CD4-positive, alpha-beta memory T cell (primary cell): Measurements from ENCODE around the gene MEGF9. TPM values are rescaled to one million over a fixed set of nuclear protein-coding genes. Genes with fewer than 3 reads are reported as not detected.

ENCODE experiments used
- CTCF ChIA-PET: fragments of 350-600 bp; sonication (Branson Sonifier 250); formaldehyde crosslinking; loops from one replicate; lab custom pipeline; 2021; ENCODE audit warnings: inconsistent platforms; ENCODE audit not compliant: partially characterized antibody; lab: Charles Lee
- POLR2A ChIA-PET: fragments of 350-600 bp; sonication (Branson Sonifier 250); formaldehyde crosslinking; loops from one replicate; lab custom pipeline; 2021; ENCODE audit not compliant: partially characterized antibody; lab: Charles Lee
- DNase-seq, 5 donors: peaks; one replicate each; pipeline versions ENCODE4 v3.0.0 to v3.0.0-alpha.2; 2020 to 2022; ENCODE audit warnings: mixed read lengths in 1 of 5
- H3K27ac ChIP-seq: one replicate; pipeline ENCODE4 v1.7.0; 2013; ENCODE audit warnings: low read depth, low read length
- H3K27me3 ChIP-seq: 2 replicates; pipeline ENCODE4 v1.7.0; 2013; ENCODE audit warnings: mild to moderate bottlenecking, low read length, moderate library complexity; ENCODE audit not compliant: insufficient read depth
- H3K36me3 ChIP-seq: 2 replicates; pipeline ENCODE4 v1.7.0; 2013; ENCODE audit warnings: mild to moderate bottlenecking, low read length, moderate library complexity; ENCODE audit not compliant: insufficient read depth
- H3K4me1 ChIP-seq: 2 replicates; pipeline ENCODE4 v1.7.0; 2013; ENCODE audit warnings: mild to moderate bottlenecking, low read length, moderate library complexity; ENCODE audit not compliant: insufficient read depth
- H3K4me3 ChIP-seq, 2 donors: one replicate each; pipeline ENCODE4 v1.7.0; 2013; ENCODE audit warnings: low read length in 2 of 2, mild to moderate bottlenecking in 1 of 2
- H3K9me3 ChIP-seq, 2 donors: one replicate each; pipeline ENCODE4 v1.7.0; 2013; ENCODE audit warnings: low read length in 2 of 2, control low read depth in 1 of 2; ENCODE audit not compliant: control insufficient read depth in 1 of 2
- H3K27ac Mint-ChIP-seq, 7 donors: one replicate each; pipeline ENCODE4 v1.8.0; 2020 to 2021; ENCODE audit warnings: mixed read lengths in 7 of 7, mild to moderate bottlenecking in 6 of 7, inconsistent platforms in 3 of 7, moderate library complexity in 3 of 7
- H3K27me3 Mint-ChIP-seq, 2 donors: one replicate each; pipeline ENCODE4 v1.8.0; 2020 to 2021; ENCODE audit warnings: mixed read lengths in 2 of 2
- H3K36me3 Mint-ChIP-seq, 2 donors: one replicate each; pipeline ENCODE4 v1.8.0; 2020 to 2021; ENCODE audit warnings: mixed read lengths in 2 of 2, inconsistent platforms in 1 of 2, mild to moderate bottlenecking in 1 of 2
- H3K4me1 Mint-ChIP-seq, 4 donors: one replicate each; pipeline ENCODE4 v1.8.0; 2020 to 2021; ENCODE audit warnings: mixed read lengths in 4 of 4, mild to moderate bottlenecking in 1 of 4
- H3K4me3 Mint-ChIP-seq, 8 donors: one replicate each; pipeline ENCODE4 v1.8.0; 2020 to 2021; ENCODE audit warnings: mixed read lengths in 8 of 8, mild to moderate bottlenecking in 7 of 8, moderate library complexity in 6 of 8, inconsistent platforms in 3 of 8
- H3K9me3 Mint-ChIP-seq, 8 donors: one replicate each; pipeline ENCODE4 v1.8.0; 2020 to 2021; ENCODE audit warnings: mixed read lengths in 8 of 8, mild to moderate bottlenecking in 5 of 8, inconsistent platforms in 3 of 8, moderate library complexity in 1 of 8
- intact Hi-C: fragments of 100-400 bp; cut with micrococcal nuclease; formaldehyde crosslinking; loops from one replicate; pipeline ENCODE4 v1.15.1; 2023
- polyA plus RNA-seq, 2 donors: library from polyadenylated mRNA; unstranded; fragments of 300-500 nt; fragmentation: Illumina TruSeq; gene quantifications; one replicate each; pipeline ENCODE4 v1.2.3, GENCODE V29; 2021
- total RNA-seq, 2 experiments: library from RNA; stranded (reverse); gene quantifications; one replicate each; pipeline ENCODE4 v1.2.3, GENCODE V29; 2021

The MEGF9 gene
- total and polyA plus RNA-seq, 4 experiments from 2014 or later, result 5.9 to 14.9 (median 10.5) TPM

DNA sequence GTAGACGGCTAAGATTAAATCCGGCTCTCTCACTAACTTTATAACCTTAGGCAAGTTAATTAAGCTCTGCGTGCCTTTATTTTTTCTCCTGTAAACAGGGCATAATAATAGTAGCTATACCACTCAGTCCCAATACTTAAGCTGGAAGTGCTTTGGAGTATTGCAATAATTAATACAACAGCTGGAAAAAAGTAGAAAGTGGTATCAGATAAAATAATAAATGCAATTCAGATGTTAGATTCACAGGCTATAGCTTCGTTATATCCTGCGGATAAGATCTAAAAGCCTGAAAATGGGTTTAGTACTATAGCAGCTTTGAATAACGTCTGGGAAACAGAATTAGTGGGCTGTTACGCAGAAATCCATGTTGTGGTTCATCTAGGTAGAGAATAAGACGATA lies 51.8 kb downstream of the MEGF9 start:
- no peaks in the 10 kb centered on the region for H3K9me3 Mint-ChIP-seq
- Histone ChIP-seq H3K4me3 (no peak overlapping the region), H3K27me3 (no peaks in the 10 kb centered on the region), H3K36me3 (no peaks in the 10 kb centered on the region), H3K9me3 (no peaks in the 10 kb centered on the region), H3K4me1 (no peaks in the 10 kb centered on the region), H3K27ac (no peak overlapping the region)
- no peak overlapping the region for H3K27ac Mint-ChIP-seq
- ChIA-PET POLR2A (no interaction called here), CTCF (interaction anchor here (1.0 kb wide), 1 partner anchor 14 kb away, joined by 3 read pairs; no protein-coding TSS in a partner anchor)
- H3K4me3 Mint-ChIP-seq, result no peak overlapping the region
- peaks cover 3 to 4% of the 10 kb centered on the region in 2 donors for H3K36me3 Mint-ChIP-seq
- peaks cover 9 to 13% (median 11%) of the 10 kb centered on the region in 4 donors for H3K4me1 Mint-ChIP-seq
- intact Hi-C loops, result no loop called here
- H3K27me3 Mint-ChIP-seq, result no peaks in the 10 kb centered on the region
- DNase-seq, result no peak

GRCh38 chr9:120659676-120660075 lies 54.6 kb downstream of the MEGF9 start:
- Histone ChIP-seq H3K36me3 (no peaks in the 10 kb centered on the region), H3K27me3 (no peaks in the 10 kb centered on the region), H3K4me3 (no peak overlapping the region), H3K27ac (no peak overlapping the region), H3K4me1 (no peaks in the 10 kb centered on the region), H3K9me3 (no peaks in the 10 kb centered on the region)
- H3K36me3 Mint-ChIP-seq, result peaks cover 0 to 3% of the 10 kb centered on the region in 2 donors
- no peak overlapping the region for H3K4me3 Mint-ChIP-seq
- DNase-seq, result no peak
- H3K27me3 Mint-ChIP-seq, result no peaks in the 10 kb centered on the region
- H3K9me3 Mint-ChIP-seq, result no peaks in the 10 kb centered on the region
- intact Hi-C loops, result no loop called here
- POLR2A ChIA-PET, result no interaction called here
- H3K4me1 Mint-ChIP-seq, result peaks cover 7 to 13% (median 10%) of the 10 kb centered on the region in 4 donors
- H3K27ac Mint-ChIP-seq, result no peak overlapping the region
- CTCF ChIA-PET, result no interaction called here

GRCh38 chr9:120659209-120659608 lies 55.1 kb downstream of the MEGF9 start:
- intact Hi-C loops, result no loop called here
- Histone ChIP-seq H3K9me3 (no peaks in the 10 kb centered on the region), H3K4me1 (no peaks in the 10 kb centered on the region), H3K27me3 (no peaks in the 10 kb centered on the region), H3K27ac (no peak overlapping the region), H3K4me3 (no peak overlapping the region), H3K36me3 (no peaks in the 10 kb centered on the region)
- Mint-ChIP-seq H3K4me1 (peaks cover 5 to 13% (median 9%) of the 10 kb centered on the region in 4 donors), H3K36me3 (peaks cover 0 to 3% of the 10 kb centered on the region in 2 donors), H3K27me3 (no peaks in the 10 kb centered on the region), H3K4me3 (no peak overlapping the region), H3K9me3 (no peaks in the 10 kb centered on the region), H3K27ac (no peak overlapping the region)
- ChIA-PET POLR2A (no interaction called here), CTCF (no interaction called here)
- no peak for DNase-seq

DNA sequence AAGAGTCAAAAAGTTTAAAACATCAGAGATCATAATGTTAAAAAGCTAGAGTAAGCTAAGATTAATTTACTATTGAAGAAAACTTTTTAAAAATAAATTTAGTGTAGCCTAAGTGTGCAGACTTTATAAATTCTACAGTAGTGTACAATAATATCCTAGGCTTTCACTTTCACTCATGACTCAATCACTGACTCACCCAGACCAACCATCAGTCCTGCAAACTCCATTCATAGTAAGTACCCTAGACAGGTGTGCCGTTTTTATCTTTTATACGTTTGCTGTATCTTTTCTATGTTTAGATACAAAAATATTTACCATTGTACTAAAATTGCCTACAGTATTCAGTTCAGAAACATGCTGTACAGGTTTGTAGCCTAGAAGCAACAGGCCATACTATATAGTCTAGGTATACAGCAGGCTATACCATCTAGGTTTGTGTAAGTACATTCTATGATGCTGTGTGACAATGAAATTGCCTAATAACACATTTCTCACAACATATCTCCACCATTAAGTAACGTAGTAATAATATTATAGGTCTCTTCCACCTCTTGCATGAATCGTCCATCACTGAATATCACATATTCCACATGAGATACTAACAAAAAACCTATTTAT lies 59.2 kb downstream of the MEGF9 start:
- ChIA-PET CTCF (no interaction called here), POLR2A (no interaction called here)
- H3K4me3 Mint-ChIP-seq, result no peak overlapping the region
- peaks cover 0 to 10% (median 2%) of the 10 kb centered on the region in 4 donors for H3K4me1 Mint-ChIP-seq
- H3K36me3 ChIP-seq, result no peaks in the 10 kb centered on the region
- no peaks in the 10 kb centered on the region for H3K27me3 ChIP-seq
- peaks cover 0 to 5% of the 10 kb centered on the region in 2 donors for H3K36me3 Mint-ChIP-seq
- no peak overlapping the region for H3K27ac Mint-ChIP-seq
- H3K9me3 ChIP-seq, result no peaks in the 10 kb centered on the region
- no peaks in the 10 kb centered on the region for H3K4me1 ChIP-seq
- H3K4me3 ChIP-seq, result no peak overlapping the region
- no peak overlapping the region for H3K27ac ChIP-seq
- no peaks in the 10 kb centered on the region for H3K9me3 Mint-ChIP-seq
- DNase-seq, result no peak
- intact Hi-C loops, result no loop called here
- H3K27me3 Mint-ChIP-seq, result no peaks in the 10 kb centered on the region

DNA sequence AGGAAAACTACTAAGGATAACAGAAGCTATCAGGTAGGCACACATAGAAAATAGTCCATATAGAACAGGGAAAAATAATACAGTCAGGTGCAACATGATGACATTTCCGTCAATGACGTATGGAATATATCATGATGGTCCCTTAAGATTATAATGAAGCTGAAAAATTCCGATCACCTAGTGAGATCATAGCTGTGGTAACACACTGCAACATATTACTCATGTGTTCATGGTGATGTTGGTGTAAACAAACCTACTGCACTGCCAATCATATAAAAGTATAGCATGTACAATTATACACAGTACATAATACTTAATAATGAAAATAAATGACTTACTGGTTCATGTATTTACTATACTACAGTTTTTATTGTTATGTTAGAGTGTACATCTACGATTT lies 60.0 kb downstream of the MEGF9 start:
- Mint-ChIP-seq H3K27me3 (no peaks in the 10 kb centered on the region), H3K4me1 (peaks cover 0 to 10% (median under 1%) of the 10 kb centered on the region in 4 donors), H3K4me3 (no peak overlapping the region), H3K9me3 (no peaks in the 10 kb centered on the region), H3K27ac (no peak overlapping the region), H3K36me3 (peaks cover 0 to 5% of the 10 kb centered on the region in 2 donors)
- Histone ChIP-seq H3K36me3 (no peaks in the 10 kb centered on the region), H3K27ac (no peak overlapping the region), H3K4me3 (no peak overlapping the region), H3K9me3 (no peaks in the 10 kb centered on the region), H3K4me1 (no peaks in the 10 kb centered on the region), H3K27me3 (no peaks in the 10 kb centered on the region)
- CTCF ChIA-PET, result interaction anchor here (0.6 to 1.1 kb wide), 2 partner anchors 34 to 95 kb away, joined by 3 read pairs; no protein-coding TSS in a partner anchor
- intact Hi-C loops, result no loop called here
- POLR2A ChIA-PET, result no interaction called here
- no peak for DNase-seq

DNA sequence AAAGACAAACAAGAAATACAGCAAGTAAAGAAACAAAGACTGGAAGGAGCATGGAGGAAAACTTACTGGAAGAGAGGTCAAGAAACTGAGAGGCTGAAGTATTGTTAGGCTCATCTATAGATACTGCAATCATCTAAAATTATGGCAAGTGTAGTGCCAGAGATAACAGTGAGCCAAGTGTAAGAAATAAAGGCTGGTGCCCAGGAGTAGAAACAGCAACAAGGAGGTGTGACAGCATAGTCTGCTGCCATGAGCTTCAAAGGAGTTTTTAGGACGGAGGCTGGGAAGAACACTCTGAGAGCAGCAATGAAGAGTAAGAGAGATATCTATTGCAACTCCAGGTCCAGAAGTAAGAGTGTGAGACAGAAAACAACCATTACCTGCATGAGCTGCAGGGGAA lies 60.5 kb downstream of the MEGF9 start:
- Mint-ChIP-seq H3K36me3 (peaks cover 0 to 4% of the 10 kb centered on the region in 2 donors), H3K27me3 (no peaks in the 10 kb centered on the region), H3K4me3 (no peak overlapping the region), H3K27ac (peak overlapping the region in 1 of 7 donors; percentile 36), H3K9me3 (no peaks in the 10 kb centered on the region), H3K4me1 (peaks cover 0 to 10% (median 1%) of the 10 kb centered on the region in 4 donors)
- intact Hi-C loops, result no loop called here
- no peak overlapping the region for H3K27ac ChIP-seq
- no peaks in the 10 kb centered on the region for H3K27me3 ChIP-seq
- no peak for DNase-seq
- H3K36me3 ChIP-seq, result no peaks in the 10 kb centered on the region
- no peak overlapping the region for H3K4me3 ChIP-seq
- ChIA-PET CTCF (interaction anchor here (1.1 kb wide), 1 partner anchor 34 kb away, joined by 3 read pairs; no protein-coding TSS in a partner anchor), POLR2A (no interaction called here)
- no peaks in the 10 kb centered on the region for H3K4me1 ChIP-seq
- no peaks in the 10 kb centered on the region for H3K9me3 ChIP-seq

DNA sequence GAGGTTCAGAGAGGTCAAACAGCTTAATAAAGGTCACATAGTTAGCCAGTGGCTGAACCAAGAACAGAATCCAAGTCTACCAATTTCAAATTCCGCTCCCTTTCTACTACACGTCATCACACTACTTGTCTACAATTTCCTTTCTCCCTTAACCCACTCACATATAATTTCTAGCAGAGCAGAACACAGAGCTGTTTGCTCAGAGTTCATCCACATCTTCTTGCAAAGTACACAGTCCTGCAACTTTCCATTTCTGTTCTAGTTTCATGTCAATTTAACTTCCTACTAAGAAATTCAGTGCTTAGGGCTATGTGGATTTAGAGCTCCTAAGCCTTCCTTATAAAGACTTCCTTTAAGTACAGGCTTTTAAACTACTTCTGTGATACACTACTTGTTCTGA lies 61.3 kb downstream of the MEGF9 start:
- Mint-ChIP-seq H3K4me1 (peaks cover 0 to 10% (median 6%) of the 10 kb centered on the region in 4 donors), H3K36me3 (peaks cover 4 to 5% of the 10 kb centered on the region in 2 donors), H3K9me3 (no peaks in the 10 kb centered on the region), H3K4me3 (no peak overlapping the region), H3K27me3 (no peaks in the 10 kb centered on the region), H3K27ac (no peak overlapping the region)
- intact Hi-C loops, result no loop called here
- Histone ChIP-seq H3K36me3 (no peaks in the 10 kb centered on the region), H3K9me3 (no peaks in the 10 kb centered on the region), H3K27ac (no peak overlapping the region), H3K4me1 (no peaks in the 10 kb centered on the region), H3K4me3 (no peak overlapping the region), H3K27me3 (no peaks in the 10 kb centered on the region)
- POLR2A ChIA-PET, result no interaction called here
- DNase-seq, result no peak
- CTCF ChIA-PET, result no interaction called here
